ENCODE measurements around the gene HTATIP2.
"Not testable (repeated sequence)": the region's sequence is repeated elsewhere in the genome, so short reads cannot be mapped to it uniquely, and the experiment has no call there.

HTATIP2 gene

GRCh38 chr11:20360650-20361049 lies 2.9 kb upstream of the HTATIP2 start:
- DNase-seq (ENCODE audit: insufficient read length, low spot score) (no peak), FAIRE-seq (no peak)

GRCh38 chr11:20362481-20362880 lies 1.0 kb upstream of the HTATIP2 start:
- DNase-seq (ENCODE audit: insufficient read length, low spot score) (no peak), FAIRE-seq (no peak)
- TF ChIP-seq CTCF (IDR thresholded peaks at IDR 0.05; ENCODE audit: insufficient read depth, missing control alignments), result no peak

More at GRCh38 chr11:20360650-20361049, 2.9 kb upstream of the HTATIP2 start:
- no peak for TF ChIP-seq CTCF (IDR thresholded peaks at IDR 0.05; ENCODE audit: insufficient read depth, missing control alignments)

- FAIRE-seq (no peak), DNase-seq (ENCODE audit: insufficient read length, low spot score) (no peak)
- TF ChIP-seq CTCF (IDR thresholded peaks at IDR 0.05; ENCODE audit: insufficient read depth, missing control alignments), result no peak
These were observed 390 bp upstream of the HTATIP2 start for GRCh38 chr11:20363149-20363499.

- FAIRE-seq (no peak), DNase-seq (ENCODE audit: insufficient read length, low spot score) (no peak)
- TF ChIP-seq CTCF (IDR thresholded peaks at IDR 0.05; ENCODE audit: insufficient read depth, missing control alignments), result no peak
These were observed 853 bp downstream of the HTATIP2 start for GRCh38 chr11:20364341-20364792.

GRCh38 chr11:20365465-20365864 lies 2.0 kb downstream of the HTATIP2 start:
- not testable (repeated sequence) for FAIRE-seq; DNase-seq (ENCODE audit: insufficient read length, low spot score)

GRCh38 chr11:20367313-20367948 lies 3.9 kb downstream of the HTATIP2 start:
- no peak for DNase-seq (ENCODE audit: insufficient read length, low spot score)
- no peak for FAIRE-seq
- TF ChIP-seq CTCF (IDR thresholded peaks at IDR 0.05; ENCODE audit: insufficient read depth, missing control alignments), result no peak

GRCh38 chr11:20368438-20368837 lies 4.9 kb downstream of the HTATIP2 start:
- no peak for FAIRE-seq
- DNase-seq (ENCODE audit: insufficient read length, low spot score), result no peak
- no peak for TF ChIP-seq CTCF (IDR thresholded peaks at IDR 0.05; ENCODE audit: insufficient read depth, missing control alignments)

GRCh38 chr11:20369826-20370225 lies 6.3 kb downstream of the HTATIP2 start:
- DNase-seq (ENCODE audit: insufficient read length, low spot score) (no peak), FAIRE-seq (no peak)
- TF ChIP-seq CTCF (IDR thresholded peaks at IDR 0.05; ENCODE audit: insufficient read depth, missing control alignments), result no peak
